NT2/D1 (cell line): ENCODE measurements around the gene CFAP20DC.

ENCODE experiments used
- SUZ12 ChIP-seq: IDR thresholded peaks from 2 replicates; pipeline ENCODE4 v1.6.1; 2011; ENCODE audit not compliant: insufficient read length, insufficient read depth; ENCODE audit errors: extremely low read depth
- YY1 ChIP-seq: IDR thresholded peaks from 2 replicates; pipeline ENCODE4 v1.6.1; 2011; ENCODE audit not compliant: insufficient read length, insufficient read depth

DNA sequence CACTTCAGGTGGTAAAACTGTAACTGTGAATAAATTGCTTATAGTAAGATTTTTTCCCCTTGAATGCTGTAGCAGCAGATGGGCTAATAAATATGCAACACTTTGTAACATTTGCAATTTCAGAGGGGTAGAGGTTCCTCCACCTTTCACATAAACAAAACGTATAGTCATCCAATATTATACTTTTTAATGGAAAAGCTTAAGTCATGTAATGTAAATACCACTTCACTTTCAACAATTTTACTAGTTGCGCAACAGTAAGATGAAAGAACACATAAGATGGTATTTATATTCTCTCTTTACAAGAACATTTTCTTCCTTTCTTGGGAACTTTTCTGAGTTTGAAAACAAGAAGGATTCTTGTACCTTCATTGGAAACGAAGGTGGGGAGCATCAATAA, 326.7 kb downstream of the CFAP20DC start:
- no peak for TF ChIP-seq YY1
- TF ChIP-seq SUZ12 = no peak
